Ovary (tissue), 3 donors: ENCODE results near the gene CEP72.

ENCODE experiments used
- EP300 ChIP-seq: sonication (generic); formaldehyde crosslinking; IDR thresholded peaks from one replicate; pipeline ENCODE4 v1.6.1; 2017; ENCODE audit warnings: antibody characterized with exemption
- POLR2A ChIP-seq: fragments of 450-650 bp; IDR thresholded peaks from one replicate; pipeline ENCODE4 v1.6.1; 2017; ENCODE audit warnings: antibody characterized with exemption, mild to moderate bottlenecking, moderate library complexity
- TF ChIP-seq, protein P1 (sequence below), 3 donors: fragments of 450-650 bp in 2 of 3; fragments of 200-600 bp in 1 of 3; IDR thresholded peaks; one replicate each; pipeline versions ENCODE4 v1.5.1 to v1.8.0; 2016 to 2022; ENCODE audit warnings: antibody characterized with exemption in 3 of 3, mild to moderate bottlenecking in 1 of 3
- donor health status: DM: no; HTN: no; CAD: no.

DNA sequence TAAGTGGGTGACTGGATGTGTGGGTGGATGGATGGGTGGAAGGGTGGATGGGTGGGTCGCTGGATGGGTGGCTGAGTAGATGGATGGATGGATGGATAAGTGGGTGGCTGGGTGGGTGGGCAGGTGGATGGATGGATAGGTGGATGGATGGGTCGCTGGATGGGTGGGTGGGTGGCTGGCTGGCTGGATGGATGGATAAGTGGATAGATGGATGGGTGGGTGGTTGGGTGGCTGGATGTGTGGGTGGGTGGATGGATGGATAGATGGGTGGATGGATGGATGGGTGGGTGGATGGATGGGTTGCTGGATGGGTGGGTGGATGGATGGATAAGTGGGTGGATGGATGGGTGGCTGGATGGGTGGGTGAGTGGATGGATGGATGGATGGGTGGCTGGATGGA, 27.3 kb upstream of the CEP72 start:
- TF ChIP-seq, protein P1, sequence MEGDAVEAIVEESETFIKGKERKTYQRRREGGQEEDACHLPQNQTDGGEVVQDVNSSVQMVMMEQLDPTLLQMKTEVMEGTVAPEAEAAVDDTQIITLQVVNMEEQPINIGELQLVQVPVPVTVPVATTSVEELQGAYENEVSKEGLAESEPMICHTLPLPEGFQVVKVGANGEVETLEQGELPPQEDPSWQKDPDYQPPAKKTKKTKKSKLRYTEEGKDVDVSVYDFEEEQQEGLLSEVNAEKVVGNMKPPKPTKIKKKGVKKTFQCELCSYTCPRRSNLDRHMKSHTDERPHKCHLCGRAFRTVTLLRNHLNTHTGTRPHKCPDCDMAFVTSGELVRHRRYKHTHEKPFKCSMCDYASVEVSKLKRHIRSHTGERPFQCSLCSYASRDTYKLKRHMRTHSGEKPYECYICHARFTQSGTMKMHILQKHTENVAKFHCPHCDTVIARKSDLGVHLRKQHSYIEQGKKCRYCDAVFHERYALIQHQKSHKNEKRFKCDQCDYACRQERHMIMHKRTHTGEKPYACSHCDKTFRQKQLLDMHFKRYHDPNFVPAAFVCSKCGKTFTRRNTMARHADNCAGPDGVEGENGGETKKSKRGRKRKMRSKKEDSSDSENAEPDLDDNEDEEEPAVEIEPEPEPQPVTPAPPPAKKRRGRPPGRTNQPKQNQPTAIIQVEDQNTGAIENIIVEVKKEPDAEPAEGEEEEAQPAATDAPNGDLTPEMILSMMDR (IDR thresholded peaks at IDR 0.05), result no peak
- TF ChIP-seq EP300 (no peak), POLR2A (no peak)
